WTC11 (cell line): ENCODE measurements around the gene CD6. TPM values are rescaled to one million over a fixed set of nuclear protein-coding genes. Genes with fewer than 3 reads are reported as not detected.

Experiments used
- ATAC-seq: fragments of 200-7000 bp; cut with Tn5 transposase; 2 replicates; pipeline ENCODE4 v1.10.0; 2021; ENCODE audit warnings: mild to moderate bottlenecking, moderate library complexity
- CTCF ChIA-PET: fragments of 300-600 bp; sonication (Branson Sonifier 250); formaldehyde crosslinking; loops from one replicate; lab custom pipeline; 2021; ENCODE audit warnings: antibody characterized with exemption; lab: Charles Lee
- POLR2A ChIA-PET: fragments of 350-600 bp; sonication (Branson Sonifier 250); formaldehyde crosslinking; loops from one replicate; lab custom pipeline; 2021; ENCODE audit warnings: antibody characterized with exemption; lab: Charles Lee
- DNase-seq: peaks from one replicate; pipeline ENCODE4 v3.0.0; 2021; ENCODE audit warnings: low spot score
- H3K27ac Mint-ChIP-seq: 2 replicates; pipeline ENCODE4 v1.8.0; 2021; ENCODE audit warnings: mixed read lengths
- H3K27me3 Mint-ChIP-seq: 2 replicates; pipeline ENCODE4 v1.8.0; 2021; ENCODE audit warnings: low read depth, mild to moderate bottlenecking, moderate library complexity, mixed read lengths
- H3K36me3 Mint-ChIP-seq: 2 replicates; pipeline ENCODE4 v1.8.0; 2021; ENCODE audit warnings: mixed read lengths
- H3K4me1 Mint-ChIP-seq: 2 replicates; pipeline ENCODE4 v1.8.0; 2022; ENCODE audit warnings: mixed read lengths
- H3K4me3 Mint-ChIP-seq: 2 replicates; pipeline ENCODE4 v1.8.0; 2021; ENCODE audit warnings: mild to moderate bottlenecking, moderate library complexity, mixed read lengths
- H3K9me3 Mint-ChIP-seq: 2 replicates; pipeline ENCODE4 v1.8.0; 2021; ENCODE audit warnings: mixed read lengths
- AR ChIP-seq: fragments of 250-450 bp; sonication (Bioruptor Pico); IDR thresholded peaks from 2 replicates; pipeline ENCODE4 v1.9.0; 2021; ENCODE audit warnings: mild to moderate bottlenecking
- ATF3 ChIP-seq: sonication (generic); formaldehyde crosslinking; conservative IDR thresholded peaks from 2 replicates; pipeline ENCODE4 v1.8.1; 2022; ENCODE audit warnings: mild to moderate bottlenecking, missing genetic modification reagents
- ATF6 ChIP-seq: sonication (generic); formaldehyde crosslinking; IDR thresholded peaks from 2 replicates; pipeline ENCODE4 v1.8.1; 2023; ENCODE audit warnings: mild to moderate bottlenecking, missing genetic modification reagents
- E2F4 ChIP-seq: sonication (generic); formaldehyde crosslinking; IDR thresholded peaks from 2 replicates; pipeline ENCODE4 v1.8.1; 2022; ENCODE audit warnings: low read depth, mild to moderate bottlenecking, moderate library complexity, missing genetic modification reagents, borderline replicate concordance
- E2F5 ChIP-seq: sonication (generic); formaldehyde crosslinking; IDR thresholded peaks from 2 replicates; pipeline ENCODE4 v1.8.1; 2022; ENCODE audit warnings: mild to moderate bottlenecking, moderate library complexity, missing genetic modification reagents
- ERG ChIP-seq: fragments of 250-450 bp; sonication (Bioruptor Pico); IDR thresholded peaks from 2 replicates; pipeline ENCODE4 v1.8.0; 2021; ENCODE audit warnings: mild to moderate bottlenecking
- FOXK1 ChIP-seq: sonication (generic); formaldehyde crosslinking; IDR thresholded peaks from 2 replicates; pipeline ENCODE4 v1.8.0; 2022; ENCODE audit warnings: mild to moderate bottlenecking, moderate library complexity, missing genetic modification reagents
- FOXP4 ChIP-seq: sonication (generic); formaldehyde crosslinking; IDR thresholded peaks from 2 replicates; pipeline ENCODE4 v1.8.0; 2022; ENCODE audit warnings: mild to moderate bottlenecking, missing genetic modification reagents
- MAX ChIP-seq: sonication (generic); formaldehyde crosslinking; IDR thresholded peaks from 2 replicates; pipeline ENCODE4 v1.8.0; 2022; ENCODE audit warnings: mild to moderate bottlenecking, missing genetic modification reagents
- NFE2L1 ChIP-seq: sonication (generic); formaldehyde crosslinking; IDR thresholded peaks from 2 replicates; pipeline ENCODE4 v1.8.1; 2023; ENCODE audit warnings: missing genetic modification reagents
- NR3C1 ChIP-seq: sonication (generic); formaldehyde crosslinking; conservative IDR thresholded peaks from 2 replicates; pipeline ENCODE4 v1.8.1; 2023; ENCODE audit warnings: low read depth, mild to moderate bottlenecking, missing genetic modification reagents
- OVOL2 ChIP-seq: fragments of 250-450 bp; sonication (Bioruptor Pico); IDR thresholded peaks from 2 replicates; pipeline ENCODE4 v1.9.0; 2021; ENCODE audit warnings: mild to moderate bottlenecking, borderline replicate concordance
- PRRX2 ChIP-seq: fragments of 250-450 bp; sonication (Bioruptor Pico); IDR thresholded peaks from 2 replicates; pipeline ENCODE4 v1.8.0; 2021; ENCODE audit warnings: mild to moderate bottlenecking
- SMAD4 ChIP-seq: sonication (generic); formaldehyde crosslinking; IDR thresholded peaks from 2 replicates; pipeline ENCODE4 v1.8.0; 2022; ENCODE audit warnings: mild to moderate bottlenecking, missing genetic modification reagents
- ZBTB43 ChIP-seq: sonication (generic); formaldehyde crosslinking; IDR thresholded peaks from 2 replicates; pipeline ENCODE4 v1.8.1; 2023; ENCODE audit warnings: mild to moderate bottlenecking, missing genetic modification reagents
- ZNF121 ChIP-seq: sonication (generic); formaldehyde crosslinking; IDR thresholded peaks from 2 replicates; pipeline ENCODE4 v1.8.0; 2023; ENCODE audit warnings: missing genetic modification reagents
- ZNF219 ChIP-seq: sonication (generic); formaldehyde crosslinking; IDR thresholded peaks from 2 replicates; pipeline ENCODE4 v1.8.0; 2023; ENCODE audit warnings: missing genetic modification reagents, mild to moderate bottlenecking, borderline replicate concordance
- ZNF532 ChIP-seq: fragments of 250-450 bp; sonication (Bioruptor Pico); IDR thresholded peaks from 2 replicates; pipeline ENCODE4 v1.9.0; 2021; ENCODE audit warnings: mild to moderate bottlenecking, borderline replicate concordance
- ZNF671 ChIP-seq: fragments of 250-450 bp; sonication (Bioruptor Pico); IDR thresholded peaks from 2 replicates; pipeline ENCODE4 v1.8.0; 2021; ENCODE audit warnings: mild to moderate bottlenecking
- ZSCAN18 ChIP-seq: fragments of 250-450 bp; sonication (Bioruptor Pico); IDR thresholded peaks from 2 replicates; pipeline ENCODE4 v2.1.2; 2022; ENCODE audit warnings: mild to moderate bottlenecking, moderate library complexity
- total RNA-seq: library from RNA; stranded (reverse); gene quantifications from 3 replicates; pipeline ENCODE4 v1.2.3, GENCODE V29; 2021

CD6 gene
- total RNA-seq, 1 experiment from 2014 or later = 1.0 TPM

- H3K4me3 Mint-ChIP-seq = no peak overlapping the region
- ATAC-seq (no peak), DNase-seq (no peak)
- no peaks in the 10 kb centered on the region for H3K27me3 Mint-ChIP-seq
- ChIA-PET CTCF (interaction anchor here (0.8 to 1.4 kb wide), 2 partner anchors 32 to 38 kb away, joined by 3 to 4 read pairs; no protein-coding TSS in a partner anchor), POLR2A (no interaction called here)
- no peaks in the 10 kb centered on the region for H3K4me1 Mint-ChIP-seq
- H3K27ac Mint-ChIP-seq = no peak overlapping the region
- TF ChIP-seq ZSCAN18 (CRISPR knock-in tag) (no peak), E2F4 (CRISPR knock-in tag) (no peak), ZNF121 (CRISPR knock-in tag) (no peak), AR (CRISPR knock-in tag) (no peak), ZNF671 (CRISPR knock-in tag) (no peak), MAX (CRISPR knock-in tag) (no peak), ATF6 (no peak), FOXP4 (CRISPR knock-in tag) (no peak), ZBTB43 (CRISPR knock-in tag) (no peak), SMAD4 (CRISPR knock-in tag) (no peak), E2F5 (CRISPR knock-in tag) (no peak), ATF3 (no peak), PRRX2 (no peak), ERG (no peak), FOXK1 (CRISPR knock-in tag) (no peak), NR3C1 (CRISPR knock-in tag) (no peak), OVOL2 (CRISPR knock-in tag) (no peak), NFE2L1 (CRISPR knock-in tag) (no peak), ZNF219 (no peak), ZNF532 (CRISPR knock-in tag) (no peak)
- H3K36me3 Mint-ChIP-seq = peaks cover 20% of the 10 kb centered on the region
- H3K9me3 Mint-ChIP-seq = no peaks in the 10 kb centered on the region
These were observed 39.6 kb upstream of the CD6 start for GRCh38 chr11:60931917-60932316.
